ENCODE results near the gene KRTAP1-5. TPM values are rescaled to one million over a fixed set of nuclear protein-coding genes. Genes with fewer than 3 reads are reported as not detected.
"Not testable (repeated sequence)": the region's sequence is repeated elsewhere in the genome, so short reads cannot be mapped to it uniquely, and the experiment has no call there.

The KRTAP1-5 gene, protein sequence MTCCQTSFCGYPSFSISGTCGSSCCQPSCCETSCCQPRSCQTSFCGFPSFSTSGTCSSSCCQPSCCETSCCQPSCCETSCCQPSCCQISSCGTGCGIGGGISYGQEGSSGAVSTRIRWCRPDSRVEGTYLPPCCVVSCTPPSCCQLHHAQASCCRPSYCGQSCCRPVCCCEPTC
- not detected in 2 replicates for total RNA-seq

DNA sequence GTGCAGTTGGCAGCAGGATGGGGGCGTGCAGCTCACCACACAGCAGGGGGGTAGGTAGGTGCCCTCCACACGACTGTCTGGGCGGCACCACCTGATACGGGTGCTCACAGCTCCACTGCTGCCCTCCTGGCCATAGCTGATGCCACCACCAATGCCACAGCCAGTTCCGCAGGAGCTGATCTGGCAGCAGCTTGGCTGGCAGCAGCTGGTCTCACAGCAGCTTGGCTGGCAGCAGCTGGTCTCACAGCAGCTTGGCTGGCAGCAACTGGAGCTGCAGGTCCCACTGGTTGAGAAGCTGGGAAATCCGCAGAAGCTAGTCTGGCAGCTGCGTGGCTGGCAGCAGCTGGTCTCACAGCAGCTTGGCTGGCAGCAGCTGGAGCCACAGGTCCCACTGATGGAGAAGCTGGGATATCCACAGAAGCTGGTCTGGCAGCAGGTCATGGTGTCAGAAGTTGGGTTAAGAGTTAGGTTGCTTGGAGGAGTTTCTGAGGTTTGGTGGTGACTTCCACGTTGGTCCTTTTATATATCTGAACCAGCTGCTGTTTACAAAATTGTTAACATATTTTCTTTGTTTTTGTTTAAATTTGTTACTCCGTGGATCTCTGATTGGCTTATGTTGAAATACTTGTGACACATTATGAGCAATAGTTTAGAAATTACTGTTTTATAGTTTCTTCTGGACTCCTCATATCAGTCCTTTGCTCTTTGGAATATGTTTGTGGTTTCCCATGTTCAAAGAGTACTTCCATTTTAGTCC, at the start of gene KRTAP1-5:
Gene KRTAP1-5 (minus strand): TSS at position 494 of the 757 bp plus-strand sequence. CDS start 53 bp downstream, at position 441.
- Mint-ChIP-seq H3K4me3 (no peak within 1 kb of the TSS), H3K36me3 (ENCODE audit: low read depth) (no peaks in the 10 kb centered on the region), H3K27me3 (peaks cover 20% of the 10 kb centered on the region), H3K9me3 (no peaks in the 10 kb centered on the region), H3K27ac (no peak within 1 kb of the TSS), H3K4me1 (no peaks in the 10 kb centered on the region)
- DNase-seq: no peak
- intact Hi-C loops (cut with micrococcal nuclease): no loop called here

DNA sequence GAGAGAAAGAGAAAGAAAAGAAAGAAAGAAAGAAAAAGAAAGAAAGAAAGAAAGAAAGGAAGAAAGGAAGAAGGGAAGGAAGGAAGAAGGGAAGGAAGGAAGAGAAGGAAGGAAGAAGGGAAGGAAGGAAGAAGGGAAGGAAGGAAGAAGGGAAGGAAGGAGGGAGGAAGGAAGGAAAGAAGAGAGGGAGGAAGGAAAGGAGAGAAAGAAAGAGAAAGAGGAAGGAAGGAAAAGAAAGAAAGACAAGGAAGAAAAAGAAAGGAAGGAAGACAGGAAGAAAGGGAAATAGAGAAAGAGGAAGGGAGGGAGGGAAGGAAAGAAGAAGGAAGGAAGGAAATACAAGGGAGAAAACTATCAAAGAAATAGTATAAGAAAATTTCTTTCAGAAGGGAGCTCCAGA, 49.8 kb upstream of the KRTAP1-5 start:
- intact Hi-C loops (cut with micrococcal nuclease): no loop called here
- no peaks in the 10 kb centered on the region for H3K36me3 Mint-ChIP-seq (ENCODE audit: low read depth)
- H3K4me3 Mint-ChIP-seq: no peak overlapping the region
- H3K27me3 Mint-ChIP-seq: peaks cover 26% of the 10 kb centered on the region
- H3K9me3 Mint-ChIP-seq: no peaks in the 10 kb centered on the region
- H3K4me1 Mint-ChIP-seq: no peaks in the 10 kb centered on the region
- DNase-seq: no peak
- H3K27ac Mint-ChIP-seq: no peak overlapping the region

DNA sequence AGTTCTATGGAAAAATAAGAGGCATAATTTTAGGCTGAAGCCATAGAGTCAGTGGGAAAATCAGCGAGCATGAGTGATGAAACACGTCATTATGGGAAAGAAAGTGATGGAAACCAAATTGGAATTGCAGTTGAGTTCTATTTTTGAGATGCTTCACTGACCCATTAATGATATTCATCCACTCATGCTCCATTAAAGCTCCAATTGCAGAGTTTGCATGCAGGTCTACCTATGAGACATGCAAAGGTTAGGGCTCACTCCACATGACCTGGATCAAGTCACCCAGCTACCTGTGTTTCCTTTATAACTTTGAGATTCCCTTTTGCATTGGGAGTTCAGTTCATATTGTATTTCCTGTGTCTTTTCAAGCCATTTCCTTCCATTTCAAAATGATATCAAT, 46.7 kb upstream of the KRTAP1-5 start:
- no peaks in the 10 kb centered on the region for H3K36me3 Mint-ChIP-seq (ENCODE audit: low read depth)
- no peak overlapping the region for H3K4me3 Mint-ChIP-seq
- intact Hi-C loops (cut with micrococcal nuclease): no loop called here
- no peaks in the 10 kb centered on the region for H3K9me3 Mint-ChIP-seq
- DNase-seq: no peak
- peaks cover 22% of the 10 kb centered on the region for H3K27me3 Mint-ChIP-seq
- no peak overlapping the region for H3K27ac Mint-ChIP-seq
- no peaks in the 10 kb centered on the region for H3K4me1 Mint-ChIP-seq

DNA sequence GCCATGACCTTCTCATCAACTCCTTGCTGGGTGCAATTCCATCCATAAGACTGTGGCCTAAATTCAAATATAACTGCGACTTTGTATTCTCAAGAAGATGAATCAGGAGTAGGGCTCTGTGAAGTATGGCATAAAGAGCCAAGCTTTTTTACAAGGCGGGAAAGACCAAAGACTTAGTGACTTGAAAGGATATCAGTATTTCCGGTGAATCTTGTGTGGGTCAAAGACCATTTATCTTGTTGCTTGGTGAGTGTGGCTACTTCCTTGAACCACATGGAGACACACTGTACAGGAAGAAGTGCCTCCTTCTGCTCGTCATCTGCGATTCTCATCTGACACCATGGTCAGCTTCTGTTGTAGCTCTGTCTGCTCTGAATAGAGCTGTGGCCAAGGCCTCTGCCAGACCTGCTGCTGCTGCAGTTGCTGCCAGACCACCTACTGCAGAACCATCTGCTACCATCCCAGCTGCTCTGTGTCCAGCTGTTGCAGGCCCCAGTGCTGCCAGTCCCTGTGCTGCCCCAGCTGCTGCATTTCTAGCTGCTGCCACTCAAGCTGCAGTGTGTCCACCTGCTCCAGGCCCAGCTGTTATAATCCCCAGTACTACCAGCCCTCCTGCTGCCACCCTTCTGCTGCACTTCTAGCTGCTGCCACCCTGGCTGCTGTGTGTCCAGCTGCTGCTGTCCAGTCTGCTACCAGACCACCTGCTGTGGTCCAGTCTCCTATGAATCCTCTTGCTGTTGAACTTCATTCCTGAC, 44.8 kb upstream of the KRTAP1-5 start:
- Mint-ChIP-seq H3K27me3 (peaks cover 16% of the 10 kb centered on the region), H3K36me3 (ENCODE audit: low read depth) (no peaks in the 10 kb centered on the region), H3K4me1 (no peaks in the 10 kb centered on the region), H3K4me3 (no peak overlapping the region), H3K9me3 (no peaks in the 10 kb centered on the region), H3K27ac (no peak overlapping the region)
- DNase-seq: no peak
- intact Hi-C loops (cut with micrococcal nuclease): no loop called here

DNA sequence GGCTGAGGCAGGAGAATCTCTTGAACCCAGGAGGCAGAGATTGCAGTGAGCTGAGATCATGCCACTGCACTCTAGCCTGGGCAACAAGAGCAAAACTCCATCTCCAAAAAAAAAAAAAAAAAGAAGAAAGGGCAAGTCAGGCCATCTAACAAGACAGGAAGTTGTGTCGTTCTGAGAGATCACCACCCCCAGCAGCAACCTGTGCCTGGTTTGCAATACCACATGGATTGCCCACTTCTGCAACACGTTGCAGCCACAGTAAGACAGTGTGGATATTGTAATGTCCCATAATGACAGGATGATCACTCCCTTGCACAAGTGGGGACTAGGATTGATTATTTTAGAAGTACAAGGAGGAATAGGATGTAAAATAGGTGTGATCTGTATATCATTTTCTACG, 42.0 kb upstream of the KRTAP1-5 start:
- Mint-ChIP-seq H3K4me1 (no peaks in the 10 kb centered on the region), H3K27me3 (peaks cover 2% of the 10 kb centered on the region), H3K4me3 (no peak overlapping the region), H3K9me3 (no peaks in the 10 kb centered on the region), H3K27ac (no peak overlapping the region), H3K36me3 (ENCODE audit: low read depth) (no peaks in the 10 kb centered on the region)
- no peak for DNase-seq
- intact Hi-C loops (cut with micrococcal nuclease): no loop called here

DNA sequence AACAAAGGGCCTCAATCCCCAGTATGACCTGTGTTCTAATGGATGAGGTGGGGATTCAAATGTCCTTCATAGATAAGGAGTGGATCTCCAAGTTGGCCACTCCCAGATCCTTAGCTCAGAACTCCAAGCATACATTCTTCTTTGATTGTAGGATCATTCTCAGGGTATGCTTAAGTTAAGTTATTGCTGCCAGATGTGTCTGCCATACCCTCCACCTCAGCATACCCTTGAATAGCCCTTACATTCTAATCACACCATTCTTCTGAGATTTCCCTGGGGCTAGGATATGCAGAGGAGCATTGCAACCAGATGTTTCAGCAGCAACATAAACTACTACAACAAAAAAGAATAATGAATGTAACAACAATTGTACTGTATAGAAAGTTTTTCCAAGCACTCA, 40.3 kb upstream of the KRTAP1-5 start:
- H3K9me3 Mint-ChIP-seq: no peaks in the 10 kb centered on the region
- H3K36me3 Mint-ChIP-seq (ENCODE audit: low read depth): no peaks in the 10 kb centered on the region
- H3K4me1 Mint-ChIP-seq: no peaks in the 10 kb centered on the region
- DNase-seq: no peak
- no peak overlapping the region for H3K4me3 Mint-ChIP-seq
- intact Hi-C loops (cut with micrococcal nuclease): no loop called here
- H3K27ac Mint-ChIP-seq: no peak overlapping the region
- H3K27me3 Mint-ChIP-seq: peaks cover 4% of the 10 kb centered on the region

DNA sequence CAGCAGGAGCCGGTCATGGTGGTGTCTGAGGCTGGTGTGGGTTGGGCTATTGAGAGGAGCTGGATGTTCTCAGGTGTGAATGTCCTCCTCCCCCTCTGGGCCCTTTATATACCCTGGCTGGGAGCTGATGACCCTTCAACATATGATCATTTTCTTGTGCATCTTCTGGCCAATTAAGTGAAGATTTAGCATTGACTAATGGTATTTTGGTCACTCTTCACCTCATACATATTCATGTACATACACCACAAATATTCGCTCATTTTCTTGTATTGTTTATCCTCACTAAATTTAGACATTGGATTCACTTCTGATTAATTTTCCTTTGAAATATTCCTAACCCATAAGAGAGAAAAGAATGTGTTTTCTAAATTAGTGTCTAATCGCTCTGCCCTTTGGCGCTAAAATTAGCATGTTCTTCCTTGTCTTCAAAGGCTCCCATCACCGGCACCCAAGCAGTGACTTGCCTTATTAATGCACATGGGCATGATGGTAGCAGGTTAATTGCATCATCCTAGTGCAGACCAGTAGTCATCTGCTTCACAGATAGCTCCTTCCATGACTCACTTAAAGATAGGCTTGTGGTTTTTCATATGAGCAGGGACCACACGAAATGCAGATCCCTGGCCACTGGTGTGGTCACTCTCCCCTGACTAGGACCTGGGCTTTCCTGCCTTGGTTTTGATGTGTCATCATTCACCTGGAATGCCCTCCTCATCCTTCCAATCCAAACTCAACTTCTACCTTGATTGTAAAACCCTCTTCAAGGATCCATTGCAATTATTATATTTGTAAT, 39.0 kb upstream of the KRTAP1-5 start, which contains the start of gene KRTAP2-4:
Gene KRTAP2-4 (minus strand): TSS at position 51 of the 796 bp plus-strand sequence. CDS start 34 bp downstream, at position 17.
- intact Hi-C loops (cut with micrococcal nuclease): no loop called here
- H3K36me3 Mint-ChIP-seq (ENCODE audit: low read depth): no peaks in the 10 kb centered on the region
- H3K27me3 Mint-ChIP-seq: peaks cover 7% of the 10 kb centered on the region
- H3K4me3 Mint-ChIP-seq: no peak within 1 kb of the TSS
- no peaks in the 10 kb centered on the region for H3K9me3 Mint-ChIP-seq
- no peak within 1 kb of the TSS for H3K27ac Mint-ChIP-seq
- H3K4me1 Mint-ChIP-seq: no peaks in the 10 kb centered on the region
- no peak for DNase-seq

DNA sequence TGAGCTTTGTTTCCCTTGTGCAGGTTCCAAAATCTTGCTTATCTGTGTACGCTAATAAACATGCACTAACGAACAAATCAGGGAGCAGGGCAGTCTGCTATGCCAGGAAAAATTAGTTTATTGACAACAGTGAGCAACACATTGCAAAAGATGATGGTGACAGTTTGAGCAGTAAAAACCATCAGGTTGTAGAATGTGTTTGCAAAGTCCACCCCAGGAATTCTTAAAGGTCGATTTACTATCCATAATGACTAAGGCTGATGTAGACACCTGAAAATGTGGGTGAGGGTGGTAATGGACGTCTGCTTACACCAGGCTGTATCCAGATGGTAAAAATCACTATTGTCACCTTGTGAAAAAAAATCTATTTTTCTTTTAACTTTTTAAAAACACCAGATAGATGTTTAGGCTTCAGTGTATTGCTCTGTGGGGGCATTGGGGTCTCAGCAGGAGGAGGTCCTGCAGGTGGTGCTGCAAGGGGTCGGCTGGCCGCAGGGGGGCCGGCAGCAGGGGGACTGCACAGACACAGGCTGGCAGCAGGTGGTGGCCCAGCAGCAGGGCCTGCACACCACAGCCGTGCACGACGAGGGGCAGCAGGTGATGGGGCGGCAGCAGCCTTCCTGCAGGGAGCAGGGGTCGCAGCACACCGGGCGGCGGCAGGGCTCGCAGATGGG, 38.1 kb upstream of the KRTAP1-5 start:
- not testable (repeated sequence) for DNase-seq, H3K4me3 Mint-ChIP-seq

DNA sequence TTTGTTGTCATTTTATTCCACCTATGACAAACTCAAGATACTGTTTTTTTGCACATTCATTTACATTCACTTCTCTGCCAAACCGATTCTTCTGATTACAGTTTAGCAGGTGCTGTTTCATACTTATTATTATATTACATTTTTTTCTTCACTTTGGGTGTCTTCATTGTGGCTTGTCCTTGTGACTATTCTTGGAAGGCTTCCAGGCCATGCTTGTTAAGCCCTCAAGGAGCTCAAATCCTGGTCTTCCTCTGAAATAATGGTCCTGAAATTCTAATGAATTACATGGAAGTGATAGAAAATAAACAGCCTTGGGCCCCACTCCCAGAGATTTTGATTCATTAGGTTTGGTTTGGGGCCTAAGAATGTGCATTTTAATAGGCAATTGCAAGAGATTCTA, 37.3 kb upstream of the KRTAP1-5 start:
- no peak for DNase-seq
- Mint-ChIP-seq H3K4me1 (no peaks in the 10 kb centered on the region), H3K27ac (no peak overlapping the region), H3K4me3 (no peak overlapping the region), H3K27me3 (peaks cover 20% of the 10 kb centered on the region), H3K36me3 (ENCODE audit: low read depth) (no peaks in the 10 kb centered on the region), H3K9me3 (no peaks in the 10 kb centered on the region)
- intact Hi-C loops (cut with micrococcal nuclease): no loop called here

More for the DNA sequence above, 38.1 kb upstream of the KRTAP1-5 start:
- H3K27ac Mint-ChIP-seq; H3K9me3 Mint-ChIP-seq; H3K4me1 Mint-ChIP-seq; intact Hi-C loops (cut with micrococcal nuclease); H3K36me3 Mint-ChIP-seq (ENCODE audit: low read depth): not testable (repeated sequence)
- H3K27me3 Mint-ChIP-seq: peaks cover 15% of the 10 kb centered on the region

DNA sequence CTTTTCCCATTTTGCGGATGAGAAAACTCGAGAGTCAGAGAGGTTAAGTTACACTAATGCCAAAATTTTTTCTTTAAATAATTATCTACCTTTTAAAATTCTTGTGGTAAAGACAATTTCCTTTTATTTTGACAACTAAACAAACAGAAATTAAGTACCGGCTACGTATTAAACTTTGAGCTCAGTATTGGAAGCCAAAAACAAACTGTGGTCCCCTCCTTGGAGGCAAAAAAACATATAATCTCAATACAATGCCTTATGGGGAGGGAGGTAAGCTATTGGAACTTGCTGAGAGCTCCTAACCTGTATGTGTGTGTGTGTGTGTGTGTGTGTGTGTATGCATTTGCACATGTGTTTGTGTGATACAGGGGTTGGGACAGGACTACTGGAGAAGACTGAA, 36.4 kb upstream of the KRTAP1-5 start:
- DNase-seq: no peak
- H3K4me3 Mint-ChIP-seq: no peak overlapping the region
- no peaks in the 10 kb centered on the region for H3K4me1 Mint-ChIP-seq
- H3K27me3 Mint-ChIP-seq: peaks cover 22% of the 10 kb centered on the region
- intact Hi-C loops (cut with micrococcal nuclease): no loop called here
- H3K9me3 Mint-ChIP-seq: no peaks in the 10 kb centered on the region
- no peak overlapping the region for H3K27ac Mint-ChIP-seq
- H3K36me3 Mint-ChIP-seq (ENCODE audit: low read depth): no peaks in the 10 kb centered on the region

DNA sequence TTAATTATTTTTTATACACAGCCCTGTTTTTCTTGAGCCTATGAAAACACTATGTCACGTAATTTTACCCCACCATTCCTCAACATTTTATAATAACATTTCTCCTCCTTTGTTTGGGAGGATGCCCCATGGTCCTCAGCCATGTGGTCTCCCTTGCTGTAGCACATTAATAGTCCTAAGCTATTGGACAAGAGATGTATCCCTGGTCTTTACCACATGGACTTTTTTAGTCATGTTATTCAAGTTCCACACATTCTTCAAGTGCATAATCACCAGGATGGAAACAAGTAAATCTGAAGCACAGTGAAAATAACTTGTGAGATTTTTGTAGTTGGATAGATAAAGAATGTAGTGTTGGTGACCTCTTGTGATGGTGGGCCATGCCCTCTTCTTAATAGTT, 35.0 kb upstream of the KRTAP1-5 start:
- Mint-ChIP-seq H3K4me3 (no peak overlapping the region), H3K36me3 (ENCODE audit: low read depth) (no peaks in the 10 kb centered on the region), H3K4me1 (no peaks in the 10 kb centered on the region), H3K27me3 (peaks cover 22% of the 10 kb centered on the region), H3K9me3 (no peaks in the 10 kb centered on the region), H3K27ac (no peak overlapping the region)
- intact Hi-C loops (cut with micrococcal nuclease): no loop called here
- no peak for DNase-seq

DNA sequence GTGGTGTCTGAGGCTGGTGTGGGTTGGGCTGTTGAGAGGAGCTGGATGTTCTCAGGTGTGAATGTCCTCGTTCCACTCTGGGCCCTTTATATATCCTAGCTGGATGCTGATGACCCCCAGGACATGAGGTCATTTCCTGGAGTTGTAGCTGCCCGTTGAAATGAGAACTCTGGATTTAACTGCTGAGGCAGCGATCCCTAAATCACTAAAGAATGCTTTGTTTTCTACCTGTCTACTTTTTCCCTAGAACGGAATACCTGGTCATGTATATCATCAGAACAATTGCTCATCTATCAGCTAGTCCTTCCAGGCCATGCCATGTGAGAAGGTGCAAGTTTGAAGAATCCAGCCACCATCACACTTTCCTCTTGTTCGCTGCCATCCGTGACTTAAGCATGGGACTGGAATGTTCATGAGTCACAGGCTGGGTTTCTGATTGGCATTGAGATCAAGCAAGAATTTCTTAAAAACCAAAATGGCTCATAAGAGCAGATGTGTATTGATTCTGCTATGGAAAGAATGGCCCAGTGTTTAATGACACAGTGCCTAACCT, 33.1 kb upstream of the KRTAP1-5 start, which contains the start of gene KRTAP2-3:
Gene KRTAP2-3 (minus strand): TSS at position 63 of the 553 bp plus-strand sequence. CDS start 64 bp downstream, outside the sequence.
- H3K27me3 Mint-ChIP-seq: peaks cover 23% of the 10 kb centered on the region
- no peaks in the 10 kb centered on the region for H3K36me3 Mint-ChIP-seq (ENCODE audit: low read depth)
- DNase-seq: no peak
- intact Hi-C loops (cut with micrococcal nuclease): no loop called here
- no peaks in the 10 kb centered on the region for H3K4me1 Mint-ChIP-seq
- H3K4me3 Mint-ChIP-seq: no peak within 1 kb of the TSS
- no peaks in the 10 kb centered on the region for H3K9me3 Mint-ChIP-seq
- H3K27ac Mint-ChIP-seq: no peak within 1 kb of the TSS

All from activated CD4-positive, alpha-beta T cell treated with anti-CD3 and anti-CD28 coated beads, Interleukin-2, amount 10 ng/mL, durations not matched to agents 24 days and 14 days (primary cell).